ENCODE measurements around the gene SLC26A8.

SLC26A8 gene, protein sequence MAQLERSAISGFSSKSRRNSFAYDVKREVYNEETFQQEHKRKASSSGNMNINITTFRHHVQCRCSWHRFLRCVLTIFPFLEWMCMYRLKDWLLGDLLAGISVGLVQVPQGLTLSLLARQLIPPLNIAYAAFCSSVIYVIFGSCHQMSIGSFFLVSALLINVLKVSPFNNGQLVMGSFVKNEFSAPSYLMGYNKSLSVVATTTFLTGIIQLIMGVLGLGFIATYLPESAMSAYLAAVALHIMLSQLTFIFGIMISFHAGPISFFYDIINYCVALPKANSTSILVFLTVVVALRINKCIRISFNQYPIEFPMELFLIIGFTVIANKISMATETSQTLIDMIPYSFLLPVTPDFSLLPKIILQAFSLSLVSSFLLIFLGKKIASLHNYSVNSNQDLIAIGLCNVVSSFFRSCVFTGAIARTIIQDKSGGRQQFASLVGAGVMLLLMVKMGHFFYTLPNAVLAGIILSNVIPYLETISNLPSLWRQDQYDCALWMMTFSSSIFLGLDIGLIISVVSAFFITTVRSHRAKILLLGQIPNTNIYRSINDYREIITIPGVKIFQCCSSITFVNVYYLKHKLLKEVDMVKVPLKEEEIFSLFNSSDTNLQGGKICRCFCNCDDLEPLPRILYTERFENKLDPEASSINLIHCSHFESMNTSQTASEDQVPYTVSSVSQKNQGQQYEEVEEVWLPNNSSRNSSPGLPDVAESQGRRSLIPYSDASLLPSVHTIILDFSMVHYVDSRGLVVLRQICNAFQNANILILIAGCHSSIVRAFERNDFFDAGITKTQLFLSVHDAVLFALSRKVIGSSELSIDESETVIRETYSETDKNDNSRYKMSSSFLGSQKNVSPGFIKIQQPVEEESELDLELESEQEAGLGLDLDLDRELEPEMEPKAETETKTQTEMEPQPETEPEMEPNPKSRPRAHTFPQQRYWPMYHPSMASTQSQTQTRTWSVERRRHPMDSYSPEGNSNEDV

GRCh38 chr6:36023996-36024795 lies at the start of gene SLC26A8:
Gene SLC26A8, minus strand, starts transcription at chr6:36024641. Its CDS starts 4,934 bp downstream, at chr6:36019707.
- no peak for DNase-seq

DNA sequence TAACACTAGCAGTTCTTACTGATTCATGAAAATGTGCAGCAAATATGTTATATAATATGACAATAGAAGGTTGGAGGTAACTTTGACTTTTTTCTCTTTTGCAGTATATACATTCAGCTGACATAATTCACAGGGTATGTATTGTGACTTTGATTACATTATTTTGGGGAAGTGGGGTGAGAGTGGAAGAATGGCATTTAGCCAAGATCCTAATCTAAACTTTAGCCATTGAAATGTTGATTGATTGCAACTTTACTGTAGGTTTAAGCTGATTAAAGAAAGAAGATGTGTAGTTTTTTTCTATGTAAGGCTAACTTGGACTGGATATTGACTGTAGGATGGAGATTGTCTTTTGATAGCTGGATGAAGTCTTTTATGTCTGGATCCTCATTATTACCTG lies 49.1 kb upstream of the SLC26A8 start:
- no peak for DNase-seq

DNA sequence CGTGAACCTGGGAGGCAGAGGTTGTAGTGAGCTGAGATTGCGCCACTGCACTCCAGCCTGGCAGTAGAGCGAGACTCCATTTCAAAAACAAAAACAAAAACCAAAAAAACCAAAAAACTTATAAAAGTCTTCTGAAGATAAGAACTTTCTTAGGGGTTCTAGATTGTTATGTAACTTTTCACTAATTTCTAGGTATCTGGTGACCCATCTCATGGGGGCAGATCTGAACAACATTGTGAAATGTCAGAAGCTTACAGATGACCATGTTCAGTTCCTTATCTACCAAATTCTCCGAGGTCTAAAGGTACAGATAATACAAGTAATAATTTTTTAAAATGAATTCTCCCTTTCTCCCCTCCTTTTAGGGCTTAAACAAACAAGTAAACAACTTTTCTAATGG lies 48.2 kb upstream of the SLC26A8 start:
- DNase-seq, result no peak

DNA sequence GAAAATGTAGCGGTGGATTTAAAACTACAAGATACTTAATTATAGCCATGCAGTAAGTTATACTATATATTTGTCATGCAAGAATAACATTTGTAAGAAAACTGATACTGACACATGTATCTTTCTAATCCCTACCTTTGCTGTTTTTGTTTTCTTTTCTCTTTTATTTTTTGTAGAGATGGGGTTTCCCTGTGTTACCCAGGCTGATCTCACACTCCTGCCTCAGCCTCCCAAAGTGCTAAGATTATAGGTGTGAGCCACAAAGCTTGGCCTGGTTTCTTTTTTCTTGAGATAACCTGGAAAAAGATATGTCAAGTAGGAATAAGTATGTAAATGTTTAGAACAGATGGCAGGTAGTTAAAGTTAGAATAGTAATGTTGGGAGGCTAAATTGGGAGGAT lies 47.3 kb upstream of the SLC26A8 start:
- DNase-seq, result no peak

GRCh38 chr6:36071281-36071680 lies 46.8 kb upstream of the SLC26A8 start:
- no peak for DNase-seq

DNA sequence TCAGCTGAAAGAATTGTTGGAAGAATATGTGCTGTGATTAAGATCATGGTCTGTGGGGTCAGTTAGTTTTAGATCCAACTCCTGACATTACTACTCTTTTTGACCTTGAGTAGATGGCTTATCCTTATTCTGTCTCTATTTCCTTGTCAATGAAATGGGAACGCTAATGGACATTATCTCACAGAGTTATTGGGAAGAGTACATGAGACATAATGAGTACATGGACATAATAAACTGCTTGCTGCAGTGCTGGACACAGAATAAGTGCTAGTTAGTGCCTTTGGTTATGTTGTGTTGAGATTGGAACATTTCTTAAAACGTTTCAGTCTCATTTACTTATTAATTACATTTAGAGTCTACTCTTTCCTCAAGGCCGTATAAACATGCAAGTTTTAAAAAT lies 45.8 kb upstream of the SLC26A8 start:
- DNase-seq, result no peak

- DNase-seq, result no peak
Observed at GRCh38 chr6:36069573-36069972, 45.1 kb upstream of the SLC26A8 start.

DNA sequence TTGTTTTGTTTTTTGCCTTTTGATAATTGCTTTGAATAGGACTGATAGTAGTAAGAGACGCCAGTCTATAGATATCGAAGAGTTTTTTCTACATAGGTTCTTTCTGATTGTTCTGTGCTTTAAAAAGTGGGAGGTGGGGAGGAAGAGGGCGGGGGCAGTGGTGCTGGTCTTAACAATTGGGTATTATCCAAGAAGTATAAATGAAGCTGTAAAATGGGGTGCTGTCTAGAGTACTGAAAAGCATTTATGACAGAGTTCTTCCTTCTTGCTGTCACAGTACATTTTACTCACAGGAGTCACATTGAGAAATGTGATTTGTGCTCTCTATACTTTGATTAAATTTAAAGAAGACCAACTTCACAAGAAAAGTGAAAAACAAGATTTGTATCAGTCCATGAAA lies 44.1 kb upstream of the SLC26A8 start:
- DNase-seq, result no peak

DNA sequence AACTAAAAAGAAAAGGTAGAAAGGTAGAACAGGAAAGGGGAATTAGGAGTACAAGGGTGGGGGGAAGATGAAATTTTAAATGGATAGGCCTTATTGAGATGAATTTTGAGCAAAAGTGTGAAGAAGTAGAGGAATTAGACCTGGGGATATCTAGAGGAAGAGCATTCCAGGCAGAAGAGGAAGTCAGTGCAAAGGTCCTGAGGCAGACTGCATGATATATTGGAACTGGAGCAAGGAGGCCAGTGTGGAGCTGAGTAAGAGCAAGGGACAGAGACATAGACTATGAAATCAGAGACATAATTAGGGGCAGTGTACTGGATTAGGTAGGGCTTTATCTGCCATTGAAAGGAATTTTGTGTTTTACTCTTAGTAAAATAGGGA lies 43.6 kb upstream of the SLC26A8 start:
- DNase-seq, result no peak

- no peak for DNase-seq
Observed at GRCh38 chr6:36067374-36068011, 43.1 kb upstream of the SLC26A8 start.

DNA sequence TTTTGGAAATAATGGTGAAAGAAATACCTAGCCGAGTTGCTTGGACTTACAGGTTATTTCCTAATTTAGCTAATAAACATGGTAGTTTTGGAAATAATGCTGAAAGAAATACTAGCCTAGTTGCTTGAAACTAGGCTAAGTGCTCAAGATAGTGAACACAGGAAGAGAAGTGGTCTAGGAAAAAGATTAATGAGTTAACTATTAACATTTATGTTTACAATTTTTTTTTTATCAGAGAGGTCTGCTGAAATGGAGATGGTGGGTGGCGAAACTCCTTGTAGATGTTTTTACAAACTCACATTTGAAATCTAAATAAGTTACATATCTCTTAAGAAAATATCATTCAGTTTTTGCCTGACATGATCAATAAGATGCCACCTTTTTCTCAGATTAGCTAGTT lies 42.4 kb upstream of the SLC26A8 start:
- DNase-seq, result no peak

- DNase-seq, result no peak
Observed at GRCh38 chr6:36065916-36066315, 41.5 kb upstream of the SLC26A8 start.

- no peak for DNase-seq
Observed at GRCh38 chr6:36064770-36065396, 40.4 kb upstream of the SLC26A8 start.

DNA sequence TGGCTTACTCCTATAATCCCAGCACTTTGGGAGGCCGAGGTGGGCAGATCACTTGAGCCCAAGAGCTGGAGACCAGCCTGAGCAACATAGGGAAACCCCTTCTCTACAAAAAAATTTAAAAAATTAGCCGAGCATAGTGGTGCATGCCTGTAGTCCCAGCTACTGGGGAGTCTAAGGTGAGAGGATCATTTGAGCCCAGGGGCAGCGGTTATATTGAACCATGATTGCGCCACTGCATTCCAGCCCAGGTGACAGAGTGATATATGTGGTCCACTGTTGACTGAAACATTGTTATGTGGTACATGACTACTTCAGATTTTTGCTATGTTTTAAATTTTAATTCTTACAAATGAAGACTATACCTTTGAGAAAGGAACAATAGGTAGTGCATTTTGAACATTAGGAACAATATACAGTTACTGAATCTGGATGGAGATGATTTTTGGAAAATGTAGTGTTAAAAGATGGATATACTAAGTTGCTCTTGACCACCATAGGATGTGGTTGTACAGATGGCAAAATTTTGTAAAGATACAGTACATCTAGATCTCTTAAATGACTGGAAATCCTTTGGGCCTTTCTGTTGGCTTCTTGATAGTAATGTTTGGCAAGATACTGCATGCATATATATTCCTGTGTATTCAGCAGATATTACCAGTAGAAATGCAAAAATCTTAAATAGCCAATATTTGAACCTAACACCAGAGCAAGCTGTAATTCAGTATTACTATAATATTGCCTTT lies 39.0 kb upstream of the SLC26A8 start:
- DNase-seq, result no peak

DNA sequence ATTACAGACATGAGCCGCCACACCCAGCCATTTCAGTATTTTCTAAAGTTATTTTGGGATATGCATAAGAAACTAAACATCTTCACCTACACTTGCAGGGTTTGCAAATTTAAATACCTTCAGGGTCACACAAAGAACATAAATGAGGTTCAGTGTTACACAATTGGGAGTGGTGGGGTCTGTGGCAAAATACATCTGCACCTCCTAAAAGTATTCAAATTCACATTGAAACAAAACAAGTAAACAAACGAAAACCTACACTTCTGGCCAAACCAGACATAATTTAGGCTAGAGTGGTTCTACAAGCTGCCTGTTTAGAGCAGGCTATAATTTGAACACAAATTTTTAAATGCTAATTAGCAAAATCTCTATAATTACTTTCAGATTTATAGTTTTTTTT lies 37.8 kb upstream of the SLC26A8 start:
- DNase-seq, result no peak

- DNase-seq, result no peak
Observed at GRCh38 chr6:36061236-36061635, 36.8 kb upstream of the SLC26A8 start.

GRCh38 chr6:36056178-36056577 lies 31.7 kb upstream of the SLC26A8 start:
- DNase-seq, result no peak

DNA sequence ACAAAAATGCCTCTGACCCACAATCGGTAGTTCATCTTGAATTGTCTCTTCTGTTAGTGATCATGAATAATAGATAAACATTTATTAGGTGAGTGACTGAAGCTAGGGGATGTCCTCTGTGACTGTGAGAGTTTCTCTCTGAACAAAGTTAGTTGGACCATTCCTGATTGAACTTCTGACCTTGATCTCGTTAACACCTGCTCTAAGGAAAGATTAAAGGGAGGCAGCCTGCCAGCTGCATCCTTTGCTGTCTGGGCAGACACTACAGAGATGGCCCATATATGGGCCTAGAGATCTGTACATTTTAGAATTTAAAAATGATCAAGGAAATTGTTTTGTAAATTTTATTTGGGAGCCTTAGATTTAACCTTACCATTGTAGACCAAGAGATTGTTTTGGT lies 30.5 kb upstream of the SLC26A8 start:
- no peak for DNase-seq

- DNase-seq, result no peak
Observed at GRCh38 chr6:36054415-36054814, 30.0 kb upstream of the SLC26A8 start.

DNA sequence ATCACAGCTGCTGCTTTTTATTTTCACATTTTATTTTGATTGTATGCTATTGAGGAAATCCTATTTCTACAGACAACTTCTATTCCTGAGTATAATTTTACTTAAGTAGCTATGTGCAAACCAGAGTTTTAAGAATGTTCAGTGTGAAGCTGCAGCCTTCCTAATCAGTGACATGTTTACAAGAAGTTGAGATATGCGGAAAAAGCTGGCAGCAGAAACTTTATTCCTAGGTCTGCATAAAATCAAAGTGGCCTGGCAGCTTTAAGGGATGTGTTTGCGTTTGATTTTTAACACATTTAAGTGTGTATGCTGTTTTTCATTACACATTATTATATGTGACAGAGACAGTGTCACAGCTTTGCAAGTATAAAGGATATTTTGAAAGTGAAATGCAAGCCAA lies 29.4 kb upstream of the SLC26A8 start:
- DNase-seq, result no peak

DNA sequence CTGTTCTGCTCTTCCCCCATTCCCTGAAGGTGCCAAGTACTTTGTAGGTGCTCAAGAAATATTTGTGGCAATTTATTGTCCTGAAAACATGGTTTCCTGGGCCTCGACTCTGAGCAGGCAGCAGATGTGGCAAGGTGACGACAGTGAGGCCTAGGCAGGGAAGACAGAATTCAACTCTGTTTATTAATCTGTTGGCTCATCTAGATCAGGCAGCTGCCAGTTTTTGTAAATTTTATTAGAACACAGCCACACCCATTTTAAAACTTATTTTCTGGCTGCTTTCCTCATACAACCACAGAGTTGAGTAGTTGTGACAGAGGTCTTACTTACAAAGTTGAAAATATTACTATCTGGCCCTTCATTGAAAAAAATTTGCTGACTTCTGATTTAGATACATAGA lies 27.7 kb upstream of the SLC26A8 start:
- DNase-seq, result no peak
